ENCODE measurements around the gene SRPRA. TPM values are rescaled to one million over a fixed set of nuclear protein-coding genes. Genes with fewer than 3 reads are reported as not detected.
A peak's percentile ranks its signal among the peaks of the same experiment; 100 is the strongest.
"Not testable (repeated sequence)": the region's sequence is repeated elsewhere in the genome, so short reads cannot be mapped to it uniquely, and the experiment has no call there.

Gene SRPRA
- total and polyA plus RNA-seq, 9 donors = 45.3 to 115 (median 86.0) TPM

DNA sequence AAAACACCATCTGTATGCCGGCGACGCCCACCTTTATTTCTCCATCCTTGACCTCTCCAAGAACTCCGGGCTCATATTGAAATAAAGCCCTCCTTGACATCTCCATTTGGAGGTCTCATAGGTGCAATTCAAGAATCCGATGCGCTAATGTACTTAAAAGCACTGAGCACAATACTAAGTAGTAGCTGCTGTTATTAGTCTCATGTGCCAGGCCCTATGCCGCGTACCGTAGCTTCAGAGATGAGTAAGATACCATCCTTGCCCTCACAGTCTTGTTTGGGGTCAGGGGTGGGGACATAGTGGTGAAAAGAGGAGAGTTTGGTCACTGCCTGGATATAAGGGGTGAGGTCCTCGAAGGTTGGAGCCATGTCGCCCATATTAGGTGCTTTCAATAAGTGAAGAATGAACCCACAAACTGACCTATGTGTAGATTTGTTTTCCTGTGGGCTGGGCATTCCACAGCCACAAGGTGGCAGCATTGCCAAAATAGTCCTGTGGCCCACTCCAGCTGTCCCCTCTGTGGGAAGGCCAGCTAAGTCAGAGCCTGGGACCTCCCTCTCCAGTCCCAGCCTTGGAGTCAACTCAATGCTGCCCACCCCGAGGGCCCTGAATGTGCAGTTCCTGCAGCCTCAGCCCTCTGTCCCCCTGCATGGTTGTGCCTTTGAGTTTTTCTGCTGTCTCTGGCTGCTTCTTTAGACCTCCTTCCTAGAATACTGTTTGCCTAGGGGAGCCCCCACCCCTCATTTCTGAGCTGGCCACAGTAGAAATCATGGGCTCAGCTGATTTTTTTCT, 41.7 kb upstream of the SRPRA start:
- H3K27me3 ChIP-seq = no peaks in the 10 kb centered on the region
- no peak overlapping the region for H3K27ac ChIP-seq
- no peaks in the 10 kb centered on the region for H3K9me3 ChIP-seq
- intact Hi-C loops (cut with DNase I) = loop anchor here (5.0 to 10.0 kb wide), 4 partner anchors 114 to 172 kb away; no protein-coding TSS in a partner anchor
- peak; percentile 78 to 87 (median 87) for DNase-seq
- TF ChIP-seq, protein P1, sequence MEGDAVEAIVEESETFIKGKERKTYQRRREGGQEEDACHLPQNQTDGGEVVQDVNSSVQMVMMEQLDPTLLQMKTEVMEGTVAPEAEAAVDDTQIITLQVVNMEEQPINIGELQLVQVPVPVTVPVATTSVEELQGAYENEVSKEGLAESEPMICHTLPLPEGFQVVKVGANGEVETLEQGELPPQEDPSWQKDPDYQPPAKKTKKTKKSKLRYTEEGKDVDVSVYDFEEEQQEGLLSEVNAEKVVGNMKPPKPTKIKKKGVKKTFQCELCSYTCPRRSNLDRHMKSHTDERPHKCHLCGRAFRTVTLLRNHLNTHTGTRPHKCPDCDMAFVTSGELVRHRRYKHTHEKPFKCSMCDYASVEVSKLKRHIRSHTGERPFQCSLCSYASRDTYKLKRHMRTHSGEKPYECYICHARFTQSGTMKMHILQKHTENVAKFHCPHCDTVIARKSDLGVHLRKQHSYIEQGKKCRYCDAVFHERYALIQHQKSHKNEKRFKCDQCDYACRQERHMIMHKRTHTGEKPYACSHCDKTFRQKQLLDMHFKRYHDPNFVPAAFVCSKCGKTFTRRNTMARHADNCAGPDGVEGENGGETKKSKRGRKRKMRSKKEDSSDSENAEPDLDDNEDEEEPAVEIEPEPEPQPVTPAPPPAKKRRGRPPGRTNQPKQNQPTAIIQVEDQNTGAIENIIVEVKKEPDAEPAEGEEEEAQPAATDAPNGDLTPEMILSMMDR (IDR thresholded peaks at IDR 0.05) = peak; percentile 83 to 94 (median 92)
- no peak for TF ChIP-seq POLR2A (IDR thresholded peaks at IDR 0.05)
- H3K4me1 ChIP-seq (ENCODE audit: insufficient read depth) = peaks cover 2% of the 10 kb centered on the region
- H3K36me3 ChIP-seq = no peaks in the 10 kb centered on the region
- no peak overlapping the region for H3K4me3 ChIP-seq
- 35 to 49% (median 38%) methylated on average over 12 of the region's 12 CpGs for WGBS, 3 donors

DNA sequence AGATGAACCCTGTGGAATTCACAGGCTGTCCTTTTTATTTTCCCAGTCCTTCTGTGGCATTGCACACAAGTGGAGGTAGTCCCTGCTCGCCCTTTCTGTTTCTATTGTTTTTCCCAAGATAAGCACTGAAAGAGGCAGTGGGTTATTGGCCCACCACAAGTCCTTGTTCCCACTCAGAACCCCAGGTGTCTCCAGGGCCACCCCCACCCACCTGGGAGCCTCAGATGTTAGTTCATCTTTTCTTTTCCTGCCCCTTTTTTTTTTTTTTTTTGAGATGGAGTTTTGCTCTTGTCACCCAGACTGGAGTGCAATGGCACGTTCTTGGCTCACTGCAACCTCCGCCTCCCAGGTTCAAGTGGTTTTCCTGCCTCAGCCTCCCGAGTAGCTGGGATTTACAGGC, 40.1 kb upstream of the SRPRA start:
- not testable (repeated sequence) for H3K4me1 ChIP-seq (ENCODE audit: insufficient read depth); H3K27me3 ChIP-seq; H3K9me3 ChIP-seq; H3K4me3 ChIP-seq; H3K27ac ChIP-seq; H3K36me3 ChIP-seq
- intact Hi-C loops (cut with DNase I) = loop anchor here in 2 of 4 donors (2.0 to 10.0 kb wide), 4 partner anchors 46 to 686 kb away; partner anchors contain the start of gene ST3GAL4 (in 1 of the 2)
- peak in 1 of 5 donors; percentile 27 for DNase-seq
- 90 to 98% (median 97%) methylated on average over 4 of the region's 4 CpGs for WGBS, 3 donors

DNA sequence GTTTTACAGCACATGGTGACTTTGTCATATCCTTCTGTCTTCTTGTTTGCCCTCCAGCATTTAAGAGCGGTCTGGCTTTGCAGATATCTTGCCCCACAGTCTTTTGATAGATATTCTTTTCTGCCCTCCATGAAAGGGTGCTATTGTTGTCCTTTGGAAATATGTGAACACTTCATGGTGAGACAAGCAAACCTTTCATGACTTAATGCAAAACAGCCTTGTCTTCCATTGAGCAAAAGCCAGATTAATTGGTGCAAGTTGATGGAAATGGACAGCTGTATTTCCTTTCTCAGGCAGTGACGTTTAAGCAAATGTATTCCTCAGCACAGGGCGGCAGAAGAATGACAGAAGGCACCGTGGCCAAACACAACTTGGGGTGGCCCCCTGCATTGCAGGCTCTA, 39.6 kb upstream of the SRPRA start:
- H3K36me3 ChIP-seq = no peaks in the 10 kb centered on the region
- H3K9me3 ChIP-seq = no peaks in the 10 kb centered on the region
- H3K4me1 ChIP-seq (ENCODE audit: insufficient read depth) = peaks cover 7% of the 10 kb centered on the region
- intact Hi-C loops (cut with DNase I) = loop anchor here in 2 of 4 donors (2.0 to 10.0 kb wide), 4 partner anchors 47 to 687 kb away; partner anchors contain the start of gene ST3GAL4 (in 1 of the 2)
- no peaks in the 10 kb centered on the region for H3K27me3 ChIP-seq
- no peak overlapping the region for H3K4me3 ChIP-seq
- peak in 1 of 5 donors; percentile 12 for DNase-seq
- WGBS, 3 donors = 81 to 86% (median 83%) methylated on average over 4 of the region's 4 CpGs
- TF ChIP-seq EP300 (IDR thresholded peaks at IDR 0.05) (no peak), POLR2A (IDR thresholded peaks at IDR 0.05) (no peak)
- TF ChIP-seq, protein P1 (IDR thresholded peaks at IDR 0.05) = no peak
- no peak overlapping the region for H3K27ac ChIP-seq

DNA sequence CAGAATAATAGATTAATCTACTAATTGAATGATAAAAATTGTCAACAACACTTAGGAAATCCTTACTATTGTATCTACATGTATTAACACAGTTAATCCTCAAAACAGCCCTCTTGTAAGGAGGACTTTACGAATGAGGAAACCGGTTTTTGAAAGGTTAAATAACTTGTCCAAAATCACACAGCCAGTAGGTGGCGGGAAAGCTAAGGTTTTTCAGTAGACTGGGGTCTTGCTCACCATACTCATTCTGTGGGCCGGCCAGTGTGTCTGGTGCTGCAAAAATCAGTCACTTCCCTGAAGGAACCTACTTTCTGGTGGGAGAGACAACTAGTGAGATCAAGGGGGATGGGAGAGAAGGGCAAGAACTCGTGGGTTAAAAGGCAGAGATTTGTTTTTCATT, 39.0 kb upstream of the SRPRA start:
- peak in 2 of 5 donors; percentile 37 to 48 for DNase-seq
- 12 to 20% (median 15%) methylated on average over 5 of the region's 5 CpGs for WGBS, 3 donors

More for the DNA sequence above, 39.0 kb upstream of the SRPRA start:
- Histone ChIP-seq H3K4me1 (ENCODE audit: insufficient read depth) (peaks cover 8% of the 10 kb centered on the region), H3K4me3 (no peak overlapping the region), H3K27me3 (no peaks in the 10 kb centered on the region), H3K9me3 (no peaks in the 10 kb centered on the region), H3K27ac (no peak overlapping the region), H3K36me3 (no peaks in the 10 kb centered on the region)
- intact Hi-C loops (cut with DNase I) = loop anchor here in 2 of 4 donors (2.0 to 10.0 kb wide), 4 partner anchors 47 to 687 kb away; partner anchors contain the start of gene ST3GAL4 (in 1 of the 2)
- TF ChIP-seq POLR2A (IDR thresholded peaks at IDR 0.05) (no peak), EP300 (IDR thresholded peaks at IDR 0.05) (no peak)
- TF ChIP-seq, protein P1 (IDR thresholded peaks at IDR 0.05) = peak in 1 of 3 donors; percentile 42
